Liver (tissue), 3 donors: ENCODE results near the gene CEP85L.

Experiments used
- CTCF ChIP-seq: fragments of 150-350 bp; IDR thresholded peaks from 2 replicates; pipeline ENCODE4 v1.5.1; 2017; ENCODE audit warnings: improper control_type of control experiment, low read depth, low read length; ENCODE audit not compliant: missing input control
- FOXA1 ChIP-seq: IDR thresholded peaks from 2 replicates; pipeline ENCODE4 v1.6.1; 2016; ENCODE audit warnings: antibody characterized with exemption
- HNF4G ChIP-seq: IDR thresholded peaks from 2 replicates; pipeline ENCODE4 v1.6.1; 2016; ENCODE audit warnings: antibody characterized with exemption
- RAD21 ChIP-seq, 2 donors: IDR thresholded peaks; 2 replicates each; pipeline ENCODE4 v1.6.1; 2016; ENCODE audit warnings: antibody characterized with exemption in 2 of 2, mild to moderate bottlenecking in 2 of 2
- REST ChIP-seq: IDR thresholded peaks from 2 replicates; pipeline ENCODE4 v1.6.1; 2016; ENCODE audit warnings: antibody characterized with exemption, mild to moderate bottlenecking
- SP1 ChIP-seq: IDR thresholded peaks from 2 replicates; pipeline ENCODE4 v1.6.1; 2018; ENCODE audit warnings: antibody characterized with exemption, mild to moderate bottlenecking
- TAF1 ChIP-seq: conservative IDR thresholded peaks from 2 replicates; pipeline ENCODE4 v1.6.1; 2016; ENCODE audit warnings: antibody characterized with exemption, mild to moderate bottlenecking
- YY1 ChIP-seq: IDR thresholded peaks from 2 replicates; pipeline ENCODE4 v1.6.1; 2016; ENCODE audit warnings: antibody characterized with exemption, mild to moderate bottlenecking
- donor health status: healthy.
- donor health status: healthy.

GRCh38 chr6:118656847-118657451 is 5.6 kb upstream of the CEP85L start:
- TF ChIP-seq CTCF (no peak), TAF1 (no peak), HNF4G (no peak), REST (no peak), FOXA1 (no peak), YY1 (no peak), SP1 (no peak), RAD21 (IDR thresholded peaks at IDR 0.05) (no peak)
